H1 (cell line): ENCODE data around the gene STARD13. TPM values are rescaled to one million over a fixed set of nuclear protein-coding genes. Genes with fewer than 3 reads are reported as not detected.

Experiments used
- CTCF ChIA-PET: fragments of 300-600 bp; sonication (Branson Sonifier 250); formaldehyde crosslinking; loops from one replicate; lab custom pipeline; 2021; ENCODE audit not compliant: partially characterized antibody; lab: Charles Lee
- POLR2A ChIA-PET: fragments of 300-600 bp; sonication (Branson Sonifier 250); formaldehyde crosslinking; loops from one replicate; lab custom pipeline; 2021; ENCODE audit warnings: inconsistent platforms; ENCODE audit not compliant: partially characterized antibody; lab: Charles Lee
- DNase-seq, 2 experiments: peaks; one replicate each; pipeline versions ENCODE4 v3.0.0 to v3.0.0-alpha.2; 2010 to 2022; ENCODE audit warnings: low spot score in 2 of 2, low read depth in 1 of 2, mixed read lengths in 1 of 2
- FAIRE-seq: peaks from 2 replicates; lab custom pipeline; 2011; peaks lifted over from hg19 to GRCh38; lab: Jason Lieb, UNC
- H2AFZ ChIP-seq: 2 replicates; pipeline ENCODE4 v1.8.1; 2012; ENCODE audit warnings: low read length, inconsistent platforms
- H2AK5ac ChIP-seq: 2 replicates; pipeline ENCODE4 v1.6.1; 2013; ENCODE audit warnings: low read depth, low read length
- H2BK120ac ChIP-seq: replicated peaks from 2 replicates; pipeline ENCODE3; 2013; ENCODE audit warnings: low read depth, low read length, inconsistent platforms
- H2BK12ac ChIP-seq: 2 replicates; pipeline ENCODE4 v1.6.1; 2013; ENCODE audit warnings: low read depth, low read length
- H2BK15ac ChIP-seq: 2 replicates; pipeline ENCODE4 v1.6.1; 2013; ENCODE audit warnings: low read length
- H2BK20ac ChIP-seq: 2 replicates; pipeline ENCODE4 v1.6.1; 2013; ENCODE audit warnings: low read length
- H2BK5ac ChIP-seq: 2 replicates; pipeline ENCODE4 v1.6.1; 2013; ENCODE audit warnings: low read depth, low read length
- H3K14ac ChIP-seq: 2 replicates; pipeline ENCODE4 v1.6.1; 2013; ENCODE audit warnings: inconsistent platforms; ENCODE audit not compliant: insufficient read length
- H3K18ac ChIP-seq: 2 replicates; pipeline ENCODE4 v1.6.1; 2013; ENCODE audit warnings: low read length; ENCODE audit errors: extremely low read depth
- H3K23ac ChIP-seq: 2 replicates; pipeline ENCODE4 v1.6.1; 2013; ENCODE audit warnings: inconsistent platforms; ENCODE audit not compliant: insufficient read length
- H3K23me2 ChIP-seq: 2 replicates; pipeline ENCODE4 v1.6.1; 2013; ENCODE audit warnings: low read depth, low read length
- H3K27ac ChIP-seq: 2 replicates; pipeline ENCODE4 v1.6.1; 2011; ENCODE audit warnings: low read depth, low read length, inconsistent platforms
- H3K27me3 ChIP-seq, 4 experiments: replicated peaks in 1 of 4; 1 replicate in 1 of 4; 2 replicates in 3 of 4; pipeline versions ENCODE4 v1.6.1 to v1.8.1; 2011 to 2013; ENCODE audit warnings: low read length in 3 of 4, mild to moderate bottlenecking in 3 of 4, inconsistent platforms in 2 of 4, mixed read lengths in 2 of 4, moderate library complexity in 1 of 4; ENCODE audit not compliant: control insufficient read depth in 3 of 4, insufficient read depth in 3 of 4; ENCODE audit errors: extremely low read depth in 1 of 4
- H3K36me3 ChIP-seq, 4 experiments: 2 replicates each; pipeline versions ENCODE4 v1.6.1 to v1.8.1; 2011 to 2013; ENCODE audit warnings: mild to moderate bottlenecking in 4 of 4, low read length in 3 of 4, moderate library complexity in 2 of 4, control low read depth in 1 of 4, inconsistent platforms in 1 of 4; ENCODE audit not compliant: insufficient read depth in 4 of 4, control insufficient read depth in 2 of 4
- H3K4ac ChIP-seq: replicated peaks from 2 replicates; pipeline ENCODE3; 2013; ENCODE audit warnings: low read length, low read depth, mixed read lengths, inconsistent platforms; ENCODE audit not compliant: insufficient read length
- H3K4me1 ChIP-seq, 4 experiments: replicated peaks in 1 of 4; 1 replicate in 1 of 4; 2 replicates in 3 of 4; pipeline versions ENCODE4 v1.6.1 to v1.8.1; 2011 to 2013; ENCODE audit warnings: low read length in 3 of 4, inconsistent platforms in 2 of 4, mixed read lengths in 1 of 4; ENCODE audit not compliant: insufficient read depth in 4 of 4, control insufficient read depth in 3 of 4
- H3K4me2 ChIP-seq, 2 experiments: 2 replicates each; pipeline versions ENCODE4 v1.6.1 to v1.8.1; 2011 to 2013; ENCODE audit warnings: low read depth in 2 of 2, low read length in 2 of 2, control low read depth in 1 of 2, inconsistent platforms in 1 of 2, mild to moderate bottlenecking in 1 of 2; ENCODE audit not compliant: insufficient read depth in 1 of 2
- H3K4me3 ChIP-seq, 4 experiments: fragments of 200-600, 300-600 bp in 1 of 4; sonication (generic), shearing (Covaris generic), sonication (Bioruptor Twin) in 1 of 4; 2 replicates each; pipeline versions ENCODE4 v1.5.1 to v1.8.1; 2011 to 2016; ENCODE audit warnings: low read length in 4 of 4, low read depth in 3 of 4, control low read depth in 2 of 4, inconsistent platforms in 2 of 4, mild to moderate bottlenecking in 2 of 4, mixed read lengths in 1 of 4, moderate library complexity in 1 of 4; ENCODE audit not compliant: insufficient read depth in 2 of 4; ENCODE audit errors: extremely low read depth in 1 of 4
- H3K56ac ChIP-seq: replicated peaks from 2 replicates; pipeline ENCODE3; 2013; ENCODE audit warnings: low read depth, mild to moderate bottlenecking, mixed read lengths, low read length, inconsistent platforms; ENCODE audit not compliant: insufficient read length
- H3K79me1 ChIP-seq: 2 replicates; pipeline ENCODE4 v1.6.1; 2013; ENCODE audit warnings: low read depth, low read length, control low read depth
- H3K79me2 ChIP-seq, 2 experiments: 2 replicates each; pipeline versions ENCODE4 v1.6.1 to v1.8.1; 2012 to 2013; ENCODE audit warnings: low read length in 2 of 2, mild to moderate bottlenecking in 2 of 2, inconsistent platforms in 1 of 2; ENCODE audit not compliant: insufficient read depth in 2 of 2, control insufficient read depth in 1 of 2
- H3K9ac ChIP-seq, 4 experiments: replicated peaks in 1 of 4; 1 replicate in 1 of 4; 2 replicates in 3 of 4; pipeline versions ENCODE4 v1.6.1 to v1.8.1; 2011 to 2013; ENCODE audit warnings: low read depth in 3 of 4, low read length in 3 of 4, control low read depth in 2 of 4, mild to moderate bottlenecking in 2 of 4, moderate library complexity in 2 of 4, inconsistent platforms in 1 of 4; ENCODE audit errors: extremely low read depth in 1 of 4
- H3K9me3 ChIP-seq, 2 experiments: 2 replicates each; pipeline versions ENCODE4 v1.6.1 to v1.8.1; 2012 to 2013; ENCODE audit warnings: mild to moderate bottlenecking in 2 of 2, moderate library complexity in 2 of 2, control low read depth in 1 of 2, inconsistent platforms in 1 of 2, low read depth in 1 of 2, low read length in 1 of 2, mixed read lengths in 1 of 2; ENCODE audit not compliant: insufficient read depth in 2 of 2
- H4K20me1 ChIP-seq, 2 experiments: replicated peaks in 1 of 2; 2 replicates each; pipeline versions ENCODE3 to v1.8.1; 2011 to 2013; ENCODE audit warnings: inconsistent platforms in 2 of 2, low read length in 2 of 2, mild to moderate bottlenecking in 1 of 2; ENCODE audit not compliant: insufficient read depth in 2 of 2, control insufficient read depth in 1 of 2
- H4K5ac ChIP-seq: 2 replicates; pipeline ENCODE4 v1.6.1; 2013; ENCODE audit warnings: low read length, low read depth, mixed read lengths, inconsistent platforms; ENCODE audit not compliant: insufficient read length
- H4K8ac ChIP-seq: 2 replicates; pipeline ENCODE4 v1.8.0; 2013; ENCODE audit warnings: mild to moderate bottlenecking, moderate library complexity, low read length, inconsistent platforms; ENCODE audit not compliant: insufficient read depth; ENCODE audit errors: extremely low read depth
- H4K91ac ChIP-seq: replicated peaks from 2 replicates; pipeline ENCODE3; 2013; ENCODE audit warnings: low read length, mixed read lengths, inconsistent platforms; ENCODE audit not compliant: insufficient read length
- BCL11A ChIP-seq, 2 experiments: IDR thresholded peaks; one replicate each; pipeline ENCODE4 v1.6.1; 2011; ENCODE audit warnings: low read depth in 2 of 2, low read length in 2 of 2, mild to moderate bottlenecking in 2 of 2
- BRCA1 ChIP-seq: IDR thresholded peaks from 2 replicates; pipeline ENCODE4 v1.6.1; 2012; ENCODE audit warnings: low read depth, low read length, improper control_type of control experiment
- CHD2 ChIP-seq: IDR thresholded peaks from 2 replicates; pipeline ENCODE4 v1.6.1; 2012; ENCODE audit warnings: low read length, improper control_type of control experiment
- CREB1 ChIP-seq: IDR thresholded peaks from 2 replicates; pipeline ENCODE4 v1.6.1; 2012; ENCODE audit warnings: inconsistent platforms
- EZH2 ChIP-seq: fragments of 200-600 bp; sonication (generic); IDR thresholded peaks from 2 replicates; pipeline ENCODE4 v1.7.1; 2012; ENCODE audit warnings: low read depth, mild to moderate bottlenecking, moderate library complexity, low read length, inconsistent platforms; ENCODE audit not compliant: severe bottlenecking
- FOSL1 ChIP-seq: IDR thresholded peaks from 2 replicates; pipeline ENCODE4 v1.6.1; 2011; ENCODE audit warnings: mild to moderate bottlenecking, low read depth, low read length, moderate library complexity; ENCODE audit not compliant: insufficient read depth
- JUN ChIP-seq: IDR thresholded peaks from 2 replicates; pipeline ENCODE4 v1.6.1; 2011; ENCODE audit warnings: low read depth, mild to moderate bottlenecking, improper control_type of control experiment, low read length
- JUND ChIP-seq: IDR thresholded peaks from 2 replicates; pipeline ENCODE4 v1.6.1; 2011; ENCODE audit warnings: mild to moderate bottlenecking, improper control_type of control experiment, low read length
- NRF1 ChIP-seq: IDR thresholded peaks from 2 replicates; pipeline ENCODE4 v1.6.1; 2011; ENCODE audit warnings: mild to moderate bottlenecking, low read depth, low read length, improper control_type of control experiment
- POLR2A ChIP-seq, 2 experiments: IDR thresholded peaks; 1 replicate in 1 of 2; 2 replicates in 1 of 2; pipeline ENCODE4 v1.6.1; 2011; ENCODE audit warnings: low read depth in 2 of 2, low read length in 2 of 2, mild to moderate bottlenecking in 2 of 2; ENCODE audit errors: control extremely low read depth in 1 of 2
- RAD21 ChIP-seq, 2 experiments: IDR thresholded peaks in 1 of 2; conservative IDR thresholded peaks in 1 of 2; 2 replicates each; pipeline ENCODE4 v1.6.1; 2011; ENCODE audit warnings: low read depth in 2 of 2, low read length in 2 of 2, improper control_type of control experiment in 1 of 2, inconsistent platforms in 1 of 2, mild to moderate bottlenecking in 1 of 2, moderate library complexity in 1 of 2
- RNF2 ChIP-seq: fragments of 200-900, 300-1000 bp; sonication (generic); IDR thresholded peaks from 2 replicates; pipeline ENCODE4 v1.7.1; 2016; ENCODE audit warnings: borderline replicate concordance, low read depth, mild to moderate bottlenecking, antibody characterized with exemption, low read length; ENCODE audit not compliant: poor library complexity, severe bottlenecking; ENCODE audit errors: missing control alignments
- TAF1 ChIP-seq: IDR thresholded peaks from 2 replicates; pipeline ENCODE4 v1.6.1; 2011; ENCODE audit warnings: mild to moderate bottlenecking, low read depth, low read length
- WGBS, 2 experiments: shearing (Covaris generic) in 1 of 2; methylation state at CpG; one replicate each; pipeline versions ENCODE4 v1.1.6 to v1.1.7; 2013 to 2015; ENCODE audit warnings: low lambda C conversion rate in 2 of 2, mixed read lengths in 2 of 2, inconsistent platforms in 1 of 2, low coverage in 1 of 2, missing lambda C conversion rate in 1 of 2; ENCODE audit not compliant: insufficient replicate concordance in 2 of 2, insufficient coverage in 1 of 2, insufficient read length in 1 of 2; ENCODE audit errors: extremely low coverage in 1 of 2, missing lambda C conversion rate in 1 of 2; 5-methylcytosine and 5-hydroxymethylcytosine counted together
- polyA plus RNA-seq, 7 experiments: library from polyadenylated mRNA; depleted of rRNA in 3 of 7; stranded (reverse) in 5 of 7; unstranded in 2 of 7; fragments of >200 nt in 5 of 7; fragments of 200-250 nt in 2 of 7; gene quantifications; 1 replicate in 5 of 7; 2 replicates in 1 of 7; 4 replicates in 1 of 7; pipeline versions ENCODE4 v1.2.1 to v1.2.3, GENCODE V29; 2011 to 2013; ENCODE audit warnings: missing spikeins in 2 of 7, mixed read lengths in 2 of 7
- total RNA-seq: library from RNA; stranded (reverse); fragmentation: NEBNext Ultra II Directional; extraction: Animal tissue kit (Norgen Biotek cat#: 25700); gene quantifications from 2 replicates; pipeline ENCODE4 v1.2.1, GENCODE V29; 2021

STARD13 gene
- total and polyA plus RNA-seq, 2 of the 8 experiments (the other 6 are each of a cell fraction or from before 2014, with no cell fraction given), result 0.82 to 2.9 TPM

- Histone ChIP-seq H3K79me2 (no peaks in the 10 kb centered on the region), H3K23ac (no peak overlapping the region), H2AK5ac (no peak overlapping the region), H4K20me1 (no peaks in the 10 kb centered on the region), H3K27me3 (no peaks in the 10 kb centered on the region), H3K4me1 (no peaks in the 10 kb centered on the region), H2BK15ac (no peak overlapping the region), H4K91ac (no peak overlapping the region), H3K18ac (no peak overlapping the region), H4K5ac (no peak overlapping the region), H3K36me3 (no peaks in the 10 kb centered on the region), H3K14ac (no peak overlapping the region), H3K4ac (no peak overlapping the region), H3K79me1 (no peaks in the 10 kb centered on the region), H2BK20ac (no peak overlapping the region), H2BK120ac (no peak overlapping the region), H2BK5ac (no peak overlapping the region), H3K56ac (no peak overlapping the region), H4K8ac (no peak overlapping the region), H3K9me3 (no peaks in the 10 kb centered on the region), H3K27ac (no peak overlapping the region), H3K23me2 (no peaks in the 10 kb centered on the region; the same call in 1 of the 2 replicates), H3K4me2 (no peak overlapping the region), H2BK12ac (no peak overlapping the region), H3K9ac (no peak overlapping the region), H3K4me3 (no peak overlapping the region), H2AFZ (no peak overlapping the region)
- ChIA-PET CTCF (interaction anchor here (0.6 kb wide), 1 partner anchor 596 kb away, joined by 3 read pairs; no protein-coding TSS in a partner anchor), POLR2A (no interaction called here)
- DNase-seq, result no peak
- FAIRE-seq, result no peak
- WGBS, 2 experiments, result 92% methylated on average over 1 of the region's 1 CpG; no CpG with 5 or more reads in 1 of the 2 experiments
- TF ChIP-seq CREB1, result no peak
- TF ChIP-seq BRCA1, result no peak
- no peak for TF ChIP-seq JUN
- no peak for TF ChIP-seq BCL11A (IDR thresholded peaks at IDR 0.05; ENCODE audit: low read depth in 2 of 2, low read length in 2 of 2)
- no peak for TF ChIP-seq POLR2A (IDR thresholded peaks at IDR 0.05; ENCODE audit: control extremely low read depth in 1 of 2, low read depth in 2 of 2, low read length in 2 of 2)
- no peak for TF ChIP-seq TAF1
- no peak for TF ChIP-seq EZH2
- no peak for TF ChIP-seq RAD21 (IDR thresholded peaks at IDR 0.05 in 1 of 2, conservative IDR thresholded peaks at IDR 0.05 in 1 of 2; ENCODE audit: low read depth in 2 of 2, low read length in 2 of 2)
- no peak for TF ChIP-seq RNF2
- no peak for TF ChIP-seq CHD2
- TF ChIP-seq FOSL1, result no peak
- no peak for TF ChIP-seq JUND
- no peak for TF ChIP-seq NRF1
These were observed 152.7 kb downstream of the STARD13 start for GRCh38 chr13:33132644-33133440.
